HL-60 (cell line): Measurements from ENCODE around the gene MED13L.

Source experiments
- DNase-seq, 2 experiments: peaks; one replicate each; pipeline ENCODE4 v3.0.0-alpha.2; 2010 to 2020; ENCODE audit warnings: low read depth in 1 of 2, low spot score in 1 of 2
- H3K27ac ChIP-seq: fragments of 250-450 bp; sonication (Bioruptor Pico); replicated peaks from 2 replicates; pipeline ENCODE4 v1.5.1; 2020; ENCODE audit warnings: mild to moderate bottlenecking, moderate library complexity
- H3K27me3 ChIP-seq: fragments of 250-450 bp; sonication (Bioruptor Pico); 2 replicates; pipeline ENCODE4 v1.5.1; 2021; ENCODE audit warnings: mild to moderate bottlenecking, moderate library complexity; ENCODE audit not compliant: insufficient read depth, poor library complexity, severe bottlenecking
- H3K4me3 ChIP-seq: replicated peaks from 2 replicates; pipeline ENCODE4 v1.5.1; 2011; ENCODE audit warnings: mild to moderate bottlenecking, control low read depth, low read length; ENCODE audit not compliant: insufficient read depth
- GABPA ChIP-seq: IDR thresholded peaks from 2 replicates; pipeline ENCODE4 v1.6.1; 2012; ENCODE audit warnings: low read depth
- POLR2AphosphoS5 ChIP-seq: IDR thresholded peaks from 2 replicates; pipeline ENCODE4 v1.6.1; 2012; ENCODE audit warnings: low read depth
- REST ChIP-seq: IDR thresholded peaks from 2 replicates; pipeline ENCODE4 v1.6.1; 2012; ENCODE audit warnings: low read depth; ENCODE audit not compliant: insufficient replicate concordance
- SPI1 ChIP-seq: IDR thresholded peaks from 2 replicates; pipeline ENCODE4 v1.6.1; 2012; ENCODE audit warnings: low read depth, mild to moderate bottlenecking, borderline replicate concordance
- TF ChIP-seq, protein P1 (sequence below): IDR thresholded peaks from one replicate; pipeline ENCODE4 v1.5.1; 2011; ENCODE audit warnings: low read length, control low read depth, inconsistent platforms; ENCODE audit not compliant: insufficient read depth

Gene MED13L

DNA sequence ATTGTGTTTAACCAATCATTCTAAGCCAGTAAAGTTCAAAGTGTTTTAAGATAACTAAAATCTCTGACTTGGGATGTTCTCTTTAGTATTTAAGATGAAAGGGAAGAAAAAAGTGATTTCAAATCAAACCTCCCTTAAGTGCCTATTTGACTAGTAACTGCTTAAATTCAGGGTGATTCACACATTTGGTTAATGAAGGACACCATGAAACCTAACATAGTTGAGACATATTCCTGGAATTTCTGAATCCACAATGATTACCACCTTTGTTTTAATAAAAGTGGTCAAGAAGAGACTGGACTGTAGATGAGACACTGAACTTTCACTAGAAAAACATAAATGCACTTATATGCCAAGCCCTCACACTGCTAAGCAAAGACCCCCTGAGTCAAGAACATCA, 138.7 kb downstream of the MED13L start:
- TF ChIP-seq, protein P1, sequence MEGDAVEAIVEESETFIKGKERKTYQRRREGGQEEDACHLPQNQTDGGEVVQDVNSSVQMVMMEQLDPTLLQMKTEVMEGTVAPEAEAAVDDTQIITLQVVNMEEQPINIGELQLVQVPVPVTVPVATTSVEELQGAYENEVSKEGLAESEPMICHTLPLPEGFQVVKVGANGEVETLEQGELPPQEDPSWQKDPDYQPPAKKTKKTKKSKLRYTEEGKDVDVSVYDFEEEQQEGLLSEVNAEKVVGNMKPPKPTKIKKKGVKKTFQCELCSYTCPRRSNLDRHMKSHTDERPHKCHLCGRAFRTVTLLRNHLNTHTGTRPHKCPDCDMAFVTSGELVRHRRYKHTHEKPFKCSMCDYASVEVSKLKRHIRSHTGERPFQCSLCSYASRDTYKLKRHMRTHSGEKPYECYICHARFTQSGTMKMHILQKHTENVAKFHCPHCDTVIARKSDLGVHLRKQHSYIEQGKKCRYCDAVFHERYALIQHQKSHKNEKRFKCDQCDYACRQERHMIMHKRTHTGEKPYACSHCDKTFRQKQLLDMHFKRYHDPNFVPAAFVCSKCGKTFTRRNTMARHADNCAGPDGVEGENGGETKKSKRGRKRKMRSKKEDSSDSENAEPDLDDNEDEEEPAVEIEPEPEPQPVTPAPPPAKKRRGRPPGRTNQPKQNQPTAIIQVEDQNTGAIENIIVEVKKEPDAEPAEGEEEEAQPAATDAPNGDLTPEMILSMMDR = no peak
- TF ChIP-seq POLR2AphosphoS5 = no peak
- H3K27ac ChIP-seq = no peak overlapping the region
- no peak for DNase-seq
- H3K27me3 ChIP-seq = no peaks in the 10 kb centered on the region
- no peak overlapping the region for H3K4me3 ChIP-seq

DNA sequence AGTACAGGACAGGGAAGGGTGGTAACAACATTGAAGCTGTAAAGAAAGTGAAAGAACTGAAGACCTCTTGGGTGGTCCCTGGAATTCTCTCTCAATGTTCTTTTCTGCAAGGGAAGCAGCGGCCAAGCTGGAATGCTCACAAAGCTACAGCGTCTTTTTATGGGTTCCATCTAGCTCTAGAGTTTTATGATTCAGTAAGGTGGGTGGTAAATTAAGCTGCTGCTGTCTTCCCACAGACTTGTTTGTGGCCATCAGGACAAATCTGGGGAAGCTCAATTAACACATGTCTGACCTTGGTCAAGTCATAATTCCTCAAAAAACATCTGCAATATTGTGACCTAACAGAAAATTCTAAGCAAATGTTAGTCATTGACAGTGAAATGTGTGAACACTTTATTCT, 139.1 kb downstream of the MED13L start:
- Histone ChIP-seq H3K27ac (no peak overlapping the region), H3K4me3 (no peak overlapping the region), H3K27me3 (no peaks in the 10 kb centered on the region)
- DNase-seq = no peak
- TF ChIP-seq, protein P1 = no peak
- TF ChIP-seq SPI1 (no peak), GABPA (no peak), REST (no peak), POLR2AphosphoS5 (no peak)

GRCh38 chr12:116137318-116137717, 140.2 kb downstream of the MED13L start:
- no peaks in the 10 kb centered on the region for H3K27me3 ChIP-seq
- TF ChIP-seq GABPA = no peak
- no peak for TF ChIP-seq POLR2AphosphoS5
- TF ChIP-seq REST = no peak
- TF ChIP-seq, protein P1 = no peak
- no peak for TF ChIP-seq SPI1
- DNase-seq = no peak
- no peak overlapping the region for H3K27ac ChIP-seq
- H3K4me3 ChIP-seq = no peak overlapping the region

DNA sequence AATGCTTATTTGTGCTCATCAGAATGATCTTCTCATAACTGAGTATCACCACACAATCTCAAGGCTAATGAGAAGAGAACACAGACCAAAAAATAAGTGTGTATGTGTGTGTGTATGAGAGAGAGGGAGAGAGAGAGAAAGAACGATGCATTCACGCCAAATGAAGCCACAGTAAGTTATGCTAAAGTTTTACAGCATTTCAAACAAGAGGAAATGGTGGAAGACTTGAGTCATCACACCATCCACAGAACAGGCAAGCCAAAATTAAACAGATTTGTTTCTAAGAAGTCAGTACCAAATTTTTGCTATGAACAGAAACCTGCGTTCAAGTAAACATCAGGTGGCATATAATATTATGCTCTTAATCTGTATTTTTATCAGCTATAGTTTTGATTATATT, 141.2 kb downstream of the MED13L start:
- TF ChIP-seq POLR2AphosphoS5 (no peak), REST (no peak), GABPA (no peak), SPI1 (no peak)
- TF ChIP-seq, protein P1 = no peak
- Histone ChIP-seq H3K27me3 (no peaks in the 10 kb centered on the region), H3K27ac (no peak overlapping the region), H3K4me3 (no peak overlapping the region)
- DNase-seq = no peak
